ENCODE data around the gene GGA1.

The GGA1 gene, protein sequence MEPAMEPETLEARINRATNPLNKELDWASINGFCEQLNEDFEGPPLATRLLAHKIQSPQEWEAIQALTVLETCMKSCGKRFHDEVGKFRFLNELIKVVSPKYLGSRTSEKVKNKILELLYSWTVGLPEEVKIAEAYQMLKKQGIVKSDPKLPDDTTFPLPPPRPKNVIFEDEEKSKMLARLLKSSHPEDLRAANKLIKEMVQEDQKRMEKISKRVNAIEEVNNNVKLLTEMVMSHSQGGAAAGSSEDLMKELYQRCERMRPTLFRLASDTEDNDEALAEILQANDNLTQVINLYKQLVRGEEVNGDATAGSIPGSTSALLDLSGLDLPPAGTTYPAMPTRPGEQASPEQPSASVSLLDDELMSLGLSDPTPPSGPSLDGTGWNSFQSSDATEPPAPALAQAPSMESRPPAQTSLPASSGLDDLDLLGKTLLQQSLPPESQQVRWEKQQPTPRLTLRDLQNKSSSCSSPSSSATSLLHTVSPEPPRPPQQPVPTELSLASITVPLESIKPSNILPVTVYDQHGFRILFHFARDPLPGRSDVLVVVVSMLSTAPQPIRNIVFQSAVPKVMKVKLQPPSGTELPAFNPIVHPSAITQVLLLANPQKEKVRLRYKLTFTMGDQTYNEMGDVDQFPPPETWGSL

DNA sequence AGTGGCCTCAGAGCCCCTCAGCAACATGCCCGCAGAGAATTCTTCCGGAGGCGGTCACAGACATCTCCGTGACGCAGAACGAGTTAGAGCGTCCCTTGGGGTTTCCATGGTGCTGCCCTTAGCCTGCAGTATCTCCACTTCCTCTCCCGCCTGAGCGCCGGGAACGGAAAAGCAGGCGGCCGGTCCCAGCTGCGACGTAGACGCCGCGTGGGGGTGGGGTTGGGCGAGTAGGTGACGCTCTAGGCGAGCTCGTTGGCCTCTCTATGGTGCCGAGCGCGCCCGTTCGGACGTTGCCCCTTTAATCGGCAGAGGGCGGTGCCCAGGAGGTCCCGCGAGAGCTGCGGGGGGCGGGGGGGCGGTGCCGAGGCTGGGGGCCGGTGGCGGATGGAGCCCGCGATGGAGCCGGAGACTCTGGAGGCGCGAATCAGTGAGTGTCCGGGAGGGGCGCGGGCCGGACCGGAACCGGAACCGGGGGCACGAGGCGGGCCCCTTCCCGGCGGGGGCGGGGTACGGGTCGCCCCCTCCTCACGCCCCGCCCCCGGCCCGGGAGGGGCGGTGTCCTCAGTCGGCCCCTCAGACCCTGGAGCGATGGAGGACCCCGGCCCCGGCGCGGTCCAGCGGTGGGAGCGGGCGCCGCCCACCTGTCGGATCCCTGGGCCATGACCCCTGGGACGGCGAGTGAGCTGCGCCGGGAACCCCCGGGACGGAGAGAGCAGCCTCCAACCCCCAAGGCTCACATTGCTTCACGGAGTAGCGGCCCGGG is at the start of gene GGA1:
Gene GGA1 (plus strand): TSS at position 358 of the 763 bp plus-strand sequence. CDS start 27 bp downstream, at position 385.
- DNase-seq (ENCODE audit: low read depth, low spot score): peak; percentile 99

- no peak for DNase-seq (ENCODE audit: low read depth, low spot score)
Measured at GRCh38 chr22:37559521-37559900, 49.1 kb upstream of the GGA1 start.

- DNase-seq (ENCODE audit: low read depth, low spot score): peak; percentile 85
Measured at GRCh38 chr22:37559901-37560607, 48.6 kb upstream of the GGA1 start, which contains the start of gene CDC42EP1. Gene CDC42EP1 (plus strand): TSS chr22:37560480. CDS start chr22:37566350, 5,870 bp downstream.

- DNase-seq (ENCODE audit: low read depth, low spot score): peak; percentile 93
Measured at GRCh38 chr22:37560608-37561211, 47.9 kb upstream of the GGA1 start.

DNA sequence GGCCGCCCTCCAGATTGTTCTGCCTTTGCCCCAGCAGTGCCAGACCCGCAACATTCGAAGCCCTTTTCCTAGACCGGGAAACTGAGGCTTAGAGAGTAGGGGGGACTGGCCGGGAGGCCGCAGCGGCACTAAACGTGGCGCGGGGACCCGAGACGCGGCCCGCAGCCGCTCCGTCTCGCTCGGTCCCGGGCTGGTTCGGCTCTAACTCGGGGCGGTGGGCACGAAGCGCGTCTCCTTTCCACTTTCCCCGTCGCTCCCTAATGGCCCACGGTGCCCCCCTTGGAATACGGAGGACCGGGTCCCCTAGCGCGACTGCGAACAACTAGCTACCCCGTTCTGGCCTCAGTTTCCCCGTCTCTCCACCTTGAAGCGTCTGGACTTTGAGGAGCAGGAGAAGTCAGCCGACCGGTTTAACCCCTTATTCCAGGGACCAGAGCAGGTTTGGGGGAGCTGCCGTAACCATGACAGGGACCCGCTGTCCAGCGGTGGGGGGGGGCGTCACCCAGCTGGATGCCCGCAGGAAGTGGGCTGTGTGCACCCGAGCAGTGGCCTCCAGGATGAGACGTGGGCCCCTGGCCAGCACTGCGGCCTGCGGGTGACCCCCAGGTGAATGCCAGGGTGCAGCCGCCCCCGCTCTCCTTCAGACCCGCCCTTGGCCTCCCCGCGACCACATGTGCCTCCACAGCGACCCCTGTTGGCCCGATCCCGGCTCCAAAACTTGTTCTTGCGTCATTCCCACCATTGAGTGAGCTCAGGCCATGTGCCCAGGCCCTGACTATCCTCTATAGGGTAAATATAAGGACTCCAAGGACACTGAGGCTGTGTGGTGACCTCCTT is 47.2 kb upstream of the GGA1 start:
- peak; percentile 95 for DNase-seq (ENCODE audit: low read depth, low spot score)

- DNase-seq (ENCODE audit: low read depth, low spot score): no peak
Measured at GRCh38 chr22:37562049-37562875, 46.4 kb upstream of the GGA1 start.

- peak; percentile 97 for DNase-seq (ENCODE audit: low read depth, low spot score)
Measured at GRCh38 chr22:37563153-37564081, 45.2 kb upstream of the GGA1 start.

GRCh38 chr22:37564111-37564711 is 44.4 kb upstream of the GGA1 start:
- DNase-seq (ENCODE audit: low read depth, low spot score): peak; percentile 44

GRCh38 chr22:37565830-37566229 is 42.8 kb upstream of the GGA1 start:
- no peak for DNase-seq (ENCODE audit: low read depth, low spot score)

DNA sequence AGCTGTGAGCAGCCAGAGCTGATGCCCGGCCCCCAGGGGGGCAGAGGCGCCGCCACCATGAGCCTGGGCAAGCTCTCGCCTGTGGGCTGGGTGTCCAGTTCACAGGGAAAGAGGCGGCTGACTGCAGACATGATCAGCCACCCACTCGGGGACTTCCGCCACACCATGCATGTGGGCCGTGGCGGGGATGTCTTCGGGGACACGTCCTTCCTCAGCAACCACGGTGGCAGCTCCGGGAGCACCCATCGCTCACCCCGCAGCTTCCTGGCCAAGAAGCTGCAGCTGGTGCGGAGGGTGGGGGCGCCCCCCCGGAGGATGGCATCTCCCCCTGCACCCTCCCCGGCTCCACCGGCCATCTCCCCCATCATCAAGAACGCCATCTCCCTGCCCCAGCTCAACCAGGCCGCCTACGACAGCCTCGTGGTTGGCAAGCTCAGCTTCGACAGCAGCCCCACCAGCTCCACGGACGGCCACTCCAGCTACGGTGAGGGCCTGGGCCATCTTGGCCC is 42.3 kb upstream of the GGA1 start:
- no peak for DNase-seq (ENCODE audit: low read depth, low spot score)

GRCh38 chr22:37566903-37567798 is 41.5 kb upstream of the GGA1 start:
- DNase-seq (ENCODE audit: low read depth, low spot score): peak; percentile 87

DNA sequence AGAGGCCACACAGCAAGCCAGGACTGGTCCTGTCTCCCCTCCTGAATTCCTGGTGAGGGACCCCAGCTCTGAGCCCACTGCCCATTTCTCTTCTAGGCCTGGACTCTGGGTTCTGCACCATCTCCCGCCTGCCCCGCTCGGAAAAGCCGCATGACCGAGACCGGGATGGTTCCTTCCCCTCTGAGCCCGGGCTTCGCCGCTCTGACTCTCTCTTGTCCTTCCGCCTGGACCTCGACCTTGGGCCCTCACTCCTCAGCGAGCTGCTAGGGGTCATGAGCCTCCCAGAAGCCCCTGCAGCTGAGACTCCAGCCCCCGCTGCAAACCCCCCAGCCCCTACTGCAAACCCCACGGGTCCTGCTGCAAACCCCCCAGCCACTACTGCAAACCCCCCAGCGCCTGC is 40.6 kb upstream of the GGA1 start:
- no peak for DNase-seq (ENCODE audit: low read depth, low spot score)

GRCh38 chr22:37568448-37569008 is 40.1 kb upstream of the GGA1 start:
- DNase-seq (ENCODE audit: low read depth, low spot score): no peak

- no peak for DNase-seq (ENCODE audit: low read depth, low spot score)
Measured at GRCh38 chr22:37569009-37569920, 39.4 kb upstream of the GGA1 start.
